DLD1 (cell line): ENCODE results near the gene DTNB.
"Not testable (repeated sequence)": the region's sequence is repeated elsewhere in the genome, so short reads cannot be mapped to it uniquely, and the experiment has no call there.

Experiments used
- in situ Hi-C: cut with HindIII; loops from 2 replicates; pipeline ENCODE4 v1.10.0; 2017; ENCODE audit warnings: low sequenced_read_pairs

Gene DTNB

DNA sequence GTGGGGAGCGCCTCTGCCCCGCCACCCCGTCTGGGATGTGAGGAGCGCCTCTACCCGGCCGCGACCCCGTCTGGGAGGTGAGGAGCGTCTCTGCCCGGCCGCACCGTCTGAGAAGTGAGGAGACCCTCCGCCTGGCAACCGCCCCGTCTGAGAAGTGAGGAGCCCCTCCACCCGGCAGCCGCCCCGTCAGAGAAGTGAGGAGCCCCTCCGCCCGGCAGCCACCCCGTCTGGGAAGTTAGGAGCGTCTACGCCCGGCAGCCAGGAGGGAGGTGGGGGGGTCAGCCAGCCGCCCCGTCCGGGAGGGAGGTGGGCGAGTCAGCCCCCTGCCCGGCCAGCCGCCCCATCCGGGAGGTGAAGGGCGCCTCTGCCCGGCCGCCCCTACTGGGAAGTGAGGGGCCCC, 39.6 kb downstream of the DTNB start:
- in situ Hi-C loops: not testable (repeated sequence)

DNA sequence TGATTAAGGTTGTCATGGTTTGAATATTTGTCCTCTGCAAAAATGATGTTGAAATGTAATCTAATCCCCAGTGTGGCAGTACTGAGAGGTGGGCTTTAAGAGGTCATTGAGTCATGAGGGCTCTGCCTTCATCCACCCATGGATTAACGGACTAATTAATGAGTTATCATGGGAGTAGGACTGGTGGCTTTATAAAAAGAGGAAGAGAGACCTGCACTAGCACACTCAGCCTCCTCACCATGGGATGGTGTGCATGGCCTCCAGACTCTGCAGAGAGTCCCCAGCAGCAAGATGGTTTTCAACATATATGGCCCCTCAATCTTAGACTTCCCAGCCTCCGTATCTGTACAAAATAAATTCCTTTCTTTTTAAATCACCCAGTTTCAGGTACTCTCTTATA, 41.0 kb downstream of the DTNB start:
- in situ Hi-C loops: no loop called here

DNA sequence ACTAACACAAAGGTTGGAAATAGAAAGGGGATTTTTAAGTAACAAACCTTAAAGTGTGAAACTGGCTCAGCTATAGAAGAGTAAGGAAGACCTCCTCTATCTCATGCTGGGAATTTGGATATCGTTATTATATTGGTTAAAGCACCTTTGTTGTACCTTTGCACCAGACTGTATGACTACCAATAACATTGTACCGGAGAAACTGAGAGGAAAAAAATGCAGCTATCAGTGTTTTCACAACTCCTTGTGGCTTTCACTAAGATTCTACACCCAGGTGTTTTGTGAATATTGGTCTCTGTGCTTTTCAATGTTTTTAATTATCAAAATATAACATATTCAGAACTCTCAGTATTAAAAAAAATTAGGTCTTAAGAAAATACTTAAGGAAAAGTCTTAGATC, 48.7 kb downstream of the DTNB start:
- in situ Hi-C loops: no loop called here

DNA sequence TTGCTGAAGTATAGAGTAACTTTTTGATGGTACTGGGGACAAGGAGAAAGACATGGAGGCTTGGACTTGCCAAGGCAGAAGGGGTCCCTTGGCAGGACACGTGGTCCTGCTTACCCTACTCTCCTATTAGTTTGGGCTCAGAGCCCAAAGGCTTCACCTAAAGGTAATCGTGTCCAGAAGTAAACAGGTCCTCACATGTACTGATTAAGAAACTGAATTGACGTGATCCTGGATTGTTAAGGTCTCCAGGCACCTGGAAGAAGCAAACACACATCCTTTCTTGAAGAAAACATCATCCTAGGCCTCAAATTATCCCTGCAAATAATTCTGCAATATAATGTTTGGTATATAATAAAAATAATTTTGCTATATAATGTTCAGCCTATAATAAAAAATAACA, 50.0 kb downstream of the DTNB start:
- in situ Hi-C loops: no loop called here

DNA sequence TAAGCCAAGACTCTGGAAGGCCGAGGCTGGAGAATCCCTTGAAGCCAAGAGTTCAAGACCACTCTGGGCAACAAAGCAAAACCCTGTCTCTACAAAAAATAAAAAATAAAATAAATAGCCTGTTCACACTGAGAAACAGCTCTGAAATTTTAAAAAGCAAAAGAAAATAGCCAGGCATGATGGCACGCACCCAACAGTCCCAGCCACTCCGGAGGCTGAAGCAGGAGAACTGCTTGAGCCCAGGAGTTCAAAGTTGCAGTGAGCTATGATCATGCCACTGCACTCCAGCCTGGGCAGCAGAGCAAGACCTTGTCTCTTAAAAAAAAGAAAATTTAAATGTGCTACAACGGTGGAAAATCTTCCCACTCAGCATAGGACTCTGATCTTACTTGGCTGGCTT, 52.7 kb downstream of the DTNB start:
- in situ Hi-C loops: no loop called here

DNA sequence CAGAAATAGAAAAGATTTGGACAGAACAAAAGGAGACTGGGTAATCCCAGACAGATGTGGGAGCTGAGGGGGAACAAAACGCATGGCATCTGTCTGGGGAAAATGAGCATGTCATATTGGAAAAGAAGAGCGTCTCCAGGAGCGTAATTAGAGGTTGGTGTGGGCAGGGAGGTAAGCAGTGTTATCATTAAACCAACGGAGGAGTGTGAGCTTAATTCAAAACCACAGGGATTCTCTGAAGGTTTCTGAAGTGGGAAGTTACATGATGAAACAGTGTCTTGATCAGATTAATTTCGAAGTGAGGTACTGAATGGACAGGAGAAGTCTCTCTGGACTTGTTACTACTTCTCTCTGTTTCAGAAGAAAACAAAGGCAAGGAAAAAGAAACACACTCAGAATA, 53.3 kb downstream of the DTNB start:
- in situ Hi-C loops: no loop called here

DNA sequence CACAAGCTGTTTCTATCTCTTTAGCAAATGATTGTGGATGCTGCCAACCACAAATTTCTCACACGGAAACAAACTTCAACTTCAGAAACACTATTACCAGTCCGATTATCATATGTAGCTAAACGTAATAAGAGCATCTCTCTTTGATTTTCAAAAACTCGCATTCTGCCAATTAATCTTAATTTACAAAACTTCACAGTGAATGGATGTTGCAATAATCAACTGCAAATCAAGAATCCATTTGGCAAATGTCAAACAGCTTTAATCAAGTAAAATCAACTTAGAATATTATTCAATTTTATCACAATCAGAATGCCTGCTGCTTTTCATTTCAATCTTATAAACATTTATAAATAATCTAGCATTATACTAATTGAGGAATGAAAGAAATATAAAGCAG, 54.2 kb downstream of the DTNB start:
- in situ Hi-C loops: no loop called here

DNA sequence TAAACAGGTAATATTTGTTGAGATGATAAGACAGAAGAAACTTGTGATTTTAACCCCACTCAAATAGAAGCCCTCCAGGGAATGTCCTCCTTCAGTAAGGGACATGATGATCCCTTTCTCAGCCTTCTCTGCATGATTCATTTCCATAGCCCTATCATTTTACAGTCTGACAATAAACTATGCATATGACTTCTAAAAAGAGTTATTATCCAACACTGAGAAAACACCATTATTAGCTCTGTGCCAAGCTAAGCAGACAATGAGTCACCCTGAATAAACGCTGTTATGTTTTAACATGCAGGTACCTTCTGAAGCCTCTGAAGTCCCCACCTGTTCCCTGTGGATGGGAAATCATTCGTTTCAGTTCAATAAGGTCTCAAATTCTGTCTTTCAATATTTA, 54.7 kb downstream of the DTNB start:
- in situ Hi-C loops: no loop called here

DNA sequence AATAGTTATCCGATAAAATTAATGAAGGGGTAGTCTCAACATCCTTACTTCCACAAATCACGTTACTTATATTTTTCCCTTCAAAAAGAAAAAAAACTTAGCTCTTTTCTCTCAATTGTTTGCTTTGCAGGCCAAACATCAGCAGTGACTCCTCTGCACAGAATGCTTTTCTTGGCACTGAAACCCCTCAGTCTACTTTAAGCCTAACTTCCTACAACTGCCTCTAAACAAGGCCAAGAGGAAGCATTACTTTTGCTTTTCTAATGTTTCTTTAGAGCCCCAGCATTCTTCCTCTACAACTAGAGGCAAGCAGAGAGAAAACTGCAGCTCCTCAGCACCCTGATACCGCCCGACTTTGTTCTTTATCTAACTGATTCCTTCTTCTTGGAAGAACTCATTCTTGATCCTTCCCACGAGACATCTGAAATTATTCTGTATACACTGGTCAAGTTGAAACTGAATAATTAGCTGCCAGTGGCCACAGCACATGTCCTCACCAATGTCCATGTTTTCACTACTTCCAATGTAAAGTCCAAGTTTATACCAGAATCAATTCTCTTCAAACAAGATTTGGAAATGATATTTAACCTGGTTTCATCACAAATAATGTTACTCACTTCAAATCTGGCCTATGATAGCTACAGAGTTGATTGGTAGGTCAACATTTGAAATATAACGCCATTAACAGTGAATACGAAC, 55.3 kb downstream of the DTNB start:
- in situ Hi-C loops: no loop called here

DNA sequence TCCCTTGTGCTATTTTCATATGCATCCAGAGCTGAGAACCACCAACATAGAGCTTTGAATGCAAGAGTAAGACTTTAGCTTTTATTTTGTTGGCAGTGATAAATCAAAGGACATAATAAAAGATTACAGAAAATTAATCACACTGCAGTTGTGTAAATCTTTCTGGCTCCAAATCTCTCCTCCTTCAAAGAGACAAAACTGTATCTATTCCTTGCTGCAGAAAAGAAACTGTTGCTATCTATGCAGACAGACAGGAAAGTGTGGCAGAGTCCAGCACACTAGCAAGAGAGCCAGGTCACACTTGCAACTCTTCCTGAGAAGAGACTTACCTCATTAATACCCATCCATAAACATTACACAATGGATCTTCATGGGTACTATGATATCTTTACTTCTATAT, 57.5 kb downstream of the DTNB start:
- in situ Hi-C loops: no loop called here

DNA sequence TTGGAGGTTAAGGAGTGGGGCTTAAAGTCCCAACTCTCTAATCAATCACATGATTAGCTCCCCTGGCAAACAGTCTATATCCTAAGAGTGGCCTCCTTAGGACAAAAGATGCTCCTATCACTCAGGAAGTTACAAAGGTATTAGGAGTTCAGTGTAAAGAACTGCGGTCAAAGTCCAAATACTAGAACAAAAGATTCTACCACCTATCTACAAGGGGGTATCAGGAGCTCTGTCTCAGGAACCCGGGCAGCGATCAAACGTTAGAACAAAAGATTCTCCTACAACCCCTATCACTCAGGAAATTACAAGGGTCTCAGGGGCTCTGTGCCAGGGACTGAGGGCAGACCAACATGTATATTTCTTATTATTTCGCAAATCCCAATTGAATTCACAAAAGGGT, 58.0 kb downstream of the DTNB start:
- in situ Hi-C loops: no loop called here

DNA sequence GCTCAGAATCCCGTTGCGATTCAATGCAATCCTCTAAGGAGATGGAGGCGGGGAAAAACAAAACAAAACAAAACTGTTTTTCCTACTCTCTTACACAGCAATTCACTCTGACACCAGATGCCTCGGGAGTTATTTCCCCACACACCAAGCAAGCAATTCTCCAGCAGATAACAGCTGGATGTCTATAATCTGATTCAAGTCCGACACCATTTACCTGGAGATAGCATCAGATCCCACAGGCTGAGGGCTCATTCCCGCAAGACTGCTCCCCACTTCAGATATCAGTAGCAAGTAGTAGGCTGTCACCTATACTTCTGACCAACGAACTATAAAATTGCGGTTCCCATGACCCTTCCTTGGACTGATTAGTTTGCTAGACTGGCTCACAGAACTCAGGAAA, 58.7 kb downstream of the DTNB start:
- in situ Hi-C loops: no loop called here

DNA sequence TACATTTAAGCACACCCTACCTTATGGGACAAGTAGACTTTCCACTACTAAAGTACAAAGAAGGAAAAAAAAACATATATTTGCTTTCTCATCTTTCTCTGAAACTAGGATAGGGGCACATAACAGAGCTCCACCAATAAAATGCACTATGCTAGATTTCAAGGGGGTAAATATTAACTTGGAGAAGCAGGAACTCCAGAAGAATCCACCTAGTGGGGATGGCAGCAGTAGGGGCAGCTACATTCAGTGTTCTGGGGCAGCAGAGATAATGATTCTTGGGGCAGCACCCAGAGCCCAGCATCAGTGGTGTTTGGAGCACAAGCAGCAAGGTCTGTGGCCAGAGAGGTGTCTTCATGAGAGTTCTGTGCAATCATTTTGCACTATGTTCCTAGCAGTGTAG, 64.7 kb downstream of the DTNB start:
- in situ Hi-C loops: no loop called here

DNA sequence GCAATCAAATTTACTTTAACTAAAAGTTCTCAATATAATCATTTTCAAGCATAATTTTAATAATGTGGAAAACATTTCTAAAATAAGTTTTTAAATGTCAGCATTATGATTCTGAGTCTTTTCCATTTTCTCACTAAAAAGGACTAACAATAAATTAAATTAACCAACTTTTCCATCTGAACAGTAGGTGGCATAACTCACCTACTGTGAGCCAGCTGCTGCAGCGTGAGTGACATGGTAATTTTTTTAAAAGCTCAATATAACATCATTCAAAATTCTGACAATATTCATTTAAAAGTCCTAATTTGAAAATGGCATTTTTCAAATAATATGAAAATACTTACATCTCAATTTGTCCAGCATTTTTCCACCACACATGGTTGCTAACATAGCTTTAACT, 66.5 kb downstream of the DTNB start:
- in situ Hi-C loops: no loop called here

DNA sequence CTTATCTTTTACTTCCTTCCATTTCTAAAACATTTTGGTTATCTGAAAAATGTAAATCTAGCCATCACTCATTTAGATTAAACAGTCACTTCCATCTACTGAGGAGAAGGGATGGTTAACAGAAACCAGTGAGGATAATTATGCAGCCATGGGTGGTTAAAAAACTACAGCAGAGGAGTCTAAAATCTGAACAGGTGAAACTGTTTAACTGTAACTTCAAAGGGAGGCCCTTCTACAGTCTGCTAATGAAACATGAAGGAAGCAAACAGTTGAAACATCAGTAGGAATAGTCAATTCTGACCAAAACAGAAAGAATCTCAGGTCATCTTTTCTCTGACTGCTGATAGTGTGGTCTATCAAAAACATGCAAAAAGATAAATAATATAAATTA, 71.0 kb downstream of the DTNB start:
- in situ Hi-C loops: no loop called here

DNA sequence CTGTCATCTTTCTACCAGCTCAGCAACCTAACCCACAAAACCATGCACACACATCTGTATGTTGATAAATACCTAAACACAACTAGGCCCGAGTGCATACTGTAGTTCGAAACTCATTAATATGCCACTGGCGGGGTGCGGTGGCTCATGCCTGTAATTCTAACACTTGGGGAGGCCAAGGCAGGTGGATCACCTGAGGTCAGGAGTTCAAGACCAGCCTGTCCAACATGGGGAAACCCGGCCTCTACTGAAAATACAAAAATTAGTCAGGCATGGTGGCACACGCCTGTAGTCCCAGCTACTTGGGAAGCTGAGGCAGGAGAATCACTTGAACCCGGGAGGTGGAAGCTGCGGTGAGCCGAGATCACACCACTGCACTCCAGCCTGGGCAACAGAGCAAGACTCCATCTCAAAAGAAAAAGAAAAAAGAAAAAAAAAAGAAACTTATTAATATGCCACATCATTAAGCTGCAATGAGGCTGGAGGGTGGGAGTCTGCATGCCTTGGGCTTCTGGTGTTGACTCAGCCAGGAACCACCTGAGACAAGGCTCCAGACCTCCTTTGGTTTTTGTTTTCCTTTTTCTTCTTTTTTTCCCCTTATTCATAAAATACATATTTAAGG, 71.6 kb downstream of the DTNB start:
- in situ Hi-C loops: not testable (repeated sequence)

DNA sequence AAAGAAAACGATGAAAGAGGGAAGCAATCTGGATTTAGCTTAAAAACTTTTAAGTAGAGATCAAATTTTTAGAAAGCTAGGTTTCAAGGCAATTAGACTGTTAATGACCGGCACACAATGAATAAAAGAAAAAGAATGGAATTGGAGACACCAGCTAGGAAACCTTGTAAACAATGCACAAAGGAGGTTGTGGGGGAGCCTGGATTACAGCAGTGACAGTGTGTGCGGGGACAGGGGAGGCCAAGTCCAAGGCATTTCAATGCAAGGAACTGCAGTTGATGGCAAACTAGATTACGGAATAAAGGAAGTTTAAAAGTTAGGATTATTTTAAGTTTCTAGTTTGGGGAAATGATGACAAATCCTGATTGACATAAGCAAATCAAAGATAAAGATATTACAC, 74.5 kb downstream of the DTNB start:
- in situ Hi-C loops: no loop called here

DNA sequence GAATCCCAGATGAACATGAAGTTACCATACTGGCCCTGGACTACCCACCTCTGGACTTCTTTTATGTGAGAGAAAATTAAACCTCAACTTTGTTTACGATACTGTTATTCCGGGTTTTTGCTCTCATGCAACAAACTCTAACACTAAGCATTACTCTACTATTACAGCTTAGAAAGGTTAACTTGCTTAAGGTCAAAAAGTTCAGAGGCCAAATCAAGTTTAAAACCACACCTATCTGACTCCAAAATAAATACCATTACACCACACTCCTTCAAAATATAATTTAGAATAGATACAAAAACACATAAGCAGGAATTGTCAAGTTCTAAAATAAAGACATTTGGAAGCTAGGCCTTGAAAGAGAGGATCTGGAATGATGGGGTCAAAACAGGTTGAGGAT, 75.0 kb downstream of the DTNB start:
- in situ Hi-C loops: no loop called here

DNA sequence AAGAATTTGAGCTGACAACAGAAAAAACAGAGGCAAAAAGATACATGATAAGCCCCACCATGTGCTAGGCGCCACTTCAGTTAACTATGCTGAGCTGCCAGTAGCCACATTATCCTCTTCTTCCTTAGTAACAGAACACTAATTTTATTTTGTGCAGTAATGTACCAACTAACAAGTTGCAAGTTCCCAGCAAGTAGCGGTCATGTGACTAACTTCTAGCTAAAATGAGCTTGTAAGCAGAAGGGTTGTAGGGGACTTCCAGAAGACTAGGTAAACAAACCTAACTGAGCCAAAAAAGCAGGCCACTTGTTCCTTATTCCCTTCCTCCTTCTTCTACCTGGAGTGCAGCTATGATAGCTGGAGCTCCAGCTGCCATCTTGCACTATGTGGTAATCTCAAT, 75.5 kb downstream of the DTNB start:
- in situ Hi-C loops: no loop called here

DNA sequence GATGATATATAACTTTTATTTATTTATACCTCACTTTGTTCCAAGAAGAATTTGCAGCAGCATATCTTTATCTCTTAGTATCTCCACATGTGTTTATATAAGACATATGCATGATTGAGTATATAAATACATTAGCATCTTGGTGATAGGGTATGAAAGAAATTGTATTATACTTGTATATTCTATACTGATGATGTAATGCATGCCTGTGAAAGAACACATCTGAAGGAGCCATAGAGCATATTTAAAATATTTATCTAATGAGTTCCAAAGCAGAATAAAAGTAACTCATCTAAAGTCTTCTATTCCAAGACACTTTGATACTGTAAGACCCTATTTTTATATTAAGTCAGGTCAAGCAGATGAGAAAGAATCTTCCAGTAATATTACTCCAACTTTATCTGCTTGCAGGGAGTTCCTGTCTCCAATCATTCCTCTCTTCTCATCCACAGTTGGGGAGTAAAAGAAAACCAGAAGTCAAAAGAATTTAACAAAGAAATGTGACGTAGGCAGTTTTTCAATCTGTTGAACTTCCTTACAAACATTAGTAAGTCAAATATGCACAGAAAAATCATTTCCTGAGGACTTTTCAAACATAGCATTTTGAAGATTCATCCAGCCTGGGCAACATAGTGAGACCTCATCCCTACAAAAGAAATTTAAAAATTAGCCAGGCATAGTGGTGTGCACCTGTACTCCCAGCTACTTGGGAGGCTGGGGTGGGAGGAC, 76.7 kb downstream of the DTNB start:
- in situ Hi-C loops: no loop called here

DNA sequence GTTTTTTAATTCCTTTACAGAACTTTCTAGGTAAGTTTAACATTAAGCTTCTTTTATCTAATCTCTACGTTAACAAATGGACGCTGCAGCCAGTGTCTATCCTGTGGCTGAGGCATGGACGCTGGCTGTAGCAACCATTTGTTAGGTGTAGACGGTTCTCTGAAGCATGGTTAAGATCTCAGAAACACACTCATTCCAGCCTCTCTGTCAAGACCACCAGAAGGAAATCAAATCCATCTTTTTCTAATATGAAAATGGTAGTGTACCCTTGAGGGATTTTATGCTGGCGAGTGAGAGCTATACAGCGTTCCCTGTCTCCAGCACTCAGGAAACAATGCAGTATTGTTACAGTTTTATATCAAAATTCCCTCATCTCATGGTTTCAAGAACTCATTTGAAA, 78.0 kb downstream of the DTNB start:
- in situ Hi-C loops: no loop called here

DNA sequence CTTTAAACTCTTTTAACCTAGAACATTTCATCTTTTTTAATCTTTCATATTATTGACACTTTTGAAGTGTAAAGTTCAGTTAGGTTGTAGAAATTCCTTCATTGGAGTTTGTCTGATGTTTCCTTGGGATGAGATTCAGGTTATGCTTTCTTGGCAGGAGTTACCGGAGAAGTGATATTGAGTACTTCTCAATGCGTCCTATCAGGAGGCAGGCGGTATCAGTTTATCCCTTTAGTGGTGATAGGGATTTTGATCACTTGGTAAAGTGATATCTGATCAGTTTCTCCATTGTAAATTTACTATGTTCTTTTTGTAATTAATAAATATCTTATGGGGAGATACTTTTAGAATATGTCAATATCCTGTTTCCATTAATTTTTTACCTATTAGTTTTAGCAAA, 78.4 kb downstream of the DTNB start:
- in situ Hi-C loops: no loop called here
